Measurements from ENCODE around the gene CCL25. TPM values are rescaled to one million over a fixed set of nuclear protein-coding genes. Genes with fewer than 3 reads are reported as not detected.

The CCL25 gene
- total and polyA plus RNA-seq, 2 donors (not counting 3 experiments of a cell fraction or from before 2014, with no cell fraction given) = not detected

GRCh38 chr19:8085598-8086408 lies 33.2 kb downstream of the CCL25 start:
- TF ChIP-seq GATA2 (IDR thresholded peaks at IDR 0.05; ENCODE audit: insufficient read depth, insufficient read length, low read depth, low read length) = no peak
- TF ChIP-seq POLR2A (IDR thresholded peaks at IDR 0.05; ENCODE audit: low read depth, low read length) = no peak
- no peak for TF ChIP-seq JUN (IDR thresholded peaks at IDR 0.05; ENCODE audit: borderline replicate concordance, insufficient read depth, insufficient read length, low read depth)
- no peaks in the 10 kb centered on the region for H3K9me3 ChIP-seq (replicated peaks; ENCODE audit: control insufficient read depth, insufficient read depth, low read length)
- BruUV-seq (replicated peaks) = no TSS peak
- no peaks in the 10 kb centered on the region for H3K9me1 ChIP-seq (replicated peaks; ENCODE audit: control insufficient read depth, extremely low read depth, insufficient read depth, low read length)
- intact Hi-C loops (cut with micrococcal nuclease) (no loop called here), dilution Hi-C loops (cut with MboI; ENCODE audit: extremely low pct_ligation_motif_present, low sequenced_read_pairs) (no loop called here)
- no peaks in the 10 kb centered on the region for H3K4me1 ChIP-seq (ENCODE audit: control insufficient read depth, extremely low read depth, insufficient read depth, low read length)
- no peaks in the 10 kb centered on the region for H3K27me3 ChIP-seq (ENCODE audit: control insufficient read depth in 2 of 2, insufficient read depth in 2 of 2, low read length in 2 of 2)
- H3K79me2 ChIP-seq (ENCODE audit: control insufficient read depth, insufficient read depth, low read length) = no peaks in the 10 kb centered on the region
- no peaks in the 10 kb centered on the region for H4K20me1 ChIP-seq (replicated peaks; ENCODE audit: control insufficient read depth, extremely low read depth, insufficient read depth, low read length)
- no peaks in the 10 kb centered on the region for H3K36me3 ChIP-seq (ENCODE audit: control insufficient read depth in 2 of 2, extremely low read depth in 1 of 2, insufficient read depth in 2 of 2, low read length in 2 of 2)
- no peak overlapping the region for H3K4me3 ChIP-seq (replicated peaks in 1 of 3; ENCODE audit: insufficient read depth in 1 of 3, low read depth in 1 of 3, low read length in 3 of 3)
- H3K9ac ChIP-seq (replicated peaks; ENCODE audit: extremely low read depth, insufficient read depth, low read length) = no peak overlapping the region
- ChIA-PET POLR2A (no interaction called here), CTCF (interaction anchor here (0.5 to 1.1 kb wide), 2 partner anchors 8 to 512 kb away, joined by 3 read pairs; no protein-coding TSS in a partner anchor)
- no peak for DNase-seq (ENCODE audit: low read depth, low spot score)
- H2AFZ ChIP-seq (ENCODE audit: low read depth, low read length) = no peak overlapping the region
- no peak for FAIRE-seq
- no peak overlapping the region for H3K27ac ChIP-seq (ENCODE audit: insufficient read depth, low read depth, low read length)
- H3K4me2 ChIP-seq (ENCODE audit: insufficient read depth, low read length) = no peak overlapping the region

DNA sequence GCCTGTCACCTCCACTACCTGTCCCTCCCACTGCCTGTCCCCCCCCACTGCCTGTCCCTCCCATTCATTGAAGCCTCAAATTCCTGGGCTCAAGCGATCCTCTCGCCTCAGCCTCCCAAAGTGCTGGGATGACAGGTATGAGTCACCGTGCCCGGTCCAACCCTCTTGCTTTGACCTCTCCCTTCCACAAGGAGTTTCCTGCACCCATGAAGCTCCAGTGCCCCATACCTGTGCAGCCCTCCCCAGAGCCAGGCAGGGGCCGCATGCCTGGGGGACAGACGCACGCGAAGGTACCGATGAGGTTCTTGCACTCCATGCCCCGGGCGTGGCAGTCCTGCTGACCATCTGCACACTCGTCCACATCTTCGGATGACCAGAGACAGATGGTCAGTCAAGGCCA lies 34.3 kb downstream of the CCL25 start:
- DNase-seq (ENCODE audit: low read depth, low spot score) (no peak), FAIRE-seq (no peak)
- Histone ChIP-seq H3K4me1 (ENCODE audit: control insufficient read depth, extremely low read depth, insufficient read depth, low read length) (no peaks in the 10 kb centered on the region), H3K9me3 (replicated peaks; ENCODE audit: control insufficient read depth, insufficient read depth, low read length) (no peaks in the 10 kb centered on the region), H3K27me3 (ENCODE audit: control insufficient read depth in 2 of 2, insufficient read depth in 2 of 2, low read length in 2 of 2) (no peaks in the 10 kb centered on the region), H4K20me1 (replicated peaks; ENCODE audit: control insufficient read depth, extremely low read depth, insufficient read depth, low read length) (no peaks in the 10 kb centered on the region), H3K79me2 (ENCODE audit: control insufficient read depth, insufficient read depth, low read length) (no peaks in the 10 kb centered on the region), H3K9ac (replicated peaks; ENCODE audit: extremely low read depth, insufficient read depth, low read length) (no peak overlapping the region), H3K4me3 (replicated peaks in 1 of 3; ENCODE audit: insufficient read depth in 1 of 3, low read depth in 1 of 3, low read length in 3 of 3) (no peak overlapping the region), H2AFZ (ENCODE audit: low read depth, low read length) (no peak overlapping the region), H3K27ac (ENCODE audit: insufficient read depth, low read depth, low read length) (no peak overlapping the region), H3K36me3 (ENCODE audit: control insufficient read depth in 2 of 2, extremely low read depth in 1 of 2, insufficient read depth in 2 of 2, low read length in 2 of 2) (no peaks in the 10 kb centered on the region), H3K4me2 (ENCODE audit: insufficient read depth, low read length) (no peak overlapping the region), H3K9me1 (replicated peaks; ENCODE audit: control insufficient read depth, extremely low read depth, insufficient read depth, low read length) (no peaks in the 10 kb centered on the region)
- CTCF ChIA-PET = no interaction called here
- dilution Hi-C loops (cut with MboI; ENCODE audit: extremely low pct_ligation_motif_present, low sequenced_read_pairs) (no loop called here), intact Hi-C loops (cut with micrococcal nuclease) (no loop called here)
- POLR2A ChIA-PET = no interaction called here
- TF ChIP-seq MAX (IDR thresholded peaks at IDR 0.05; ENCODE audit: insufficient read depth, insufficient read length) = no peak
- no peak for TF ChIP-seq JUN (IDR thresholded peaks at IDR 0.05; ENCODE audit: borderline replicate concordance, insufficient read depth, insufficient read length, low read depth)
- BruUV-seq (replicated peaks) = no TSS peak

Measured in endothelial cell of umbilical vein (primary cell).